ENCODE data around the gene CALHM1.

CALHM1 gene

DNA sequence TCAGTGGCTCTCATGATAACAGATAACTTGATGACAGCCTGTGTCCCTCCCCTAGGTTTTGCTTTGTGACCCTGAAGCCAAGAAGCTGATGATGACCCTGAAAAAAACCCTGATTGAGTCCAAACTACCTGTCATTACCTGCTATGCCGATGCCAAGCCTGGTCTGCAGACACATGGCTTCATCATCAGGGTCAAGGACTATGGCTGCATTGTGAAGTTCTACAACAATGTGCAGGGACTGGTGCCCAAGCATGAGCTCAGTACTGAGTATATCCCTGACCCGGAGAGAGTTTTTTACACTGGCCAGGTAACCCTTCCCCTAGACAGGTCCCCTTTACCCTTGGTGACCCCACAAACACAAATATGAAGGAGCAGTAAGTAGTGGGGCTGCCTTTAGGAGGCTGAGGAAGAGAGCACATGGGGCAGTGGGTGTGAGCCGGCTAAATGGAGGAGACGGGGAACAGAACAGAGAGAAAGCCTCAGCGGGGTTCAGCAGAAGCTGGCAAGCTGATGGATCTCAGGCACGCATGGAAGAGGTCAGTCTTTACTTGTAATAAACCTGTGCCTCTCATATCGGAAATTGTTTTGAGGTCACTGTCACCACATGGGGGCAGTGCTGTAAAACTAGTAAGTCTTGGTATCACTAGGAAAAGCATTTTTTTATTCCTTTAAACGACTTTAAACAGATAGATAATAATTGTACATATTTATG lies 42.1 kb downstream of the CALHM1 start:
- TF ChIP-seq, protein P1, sequence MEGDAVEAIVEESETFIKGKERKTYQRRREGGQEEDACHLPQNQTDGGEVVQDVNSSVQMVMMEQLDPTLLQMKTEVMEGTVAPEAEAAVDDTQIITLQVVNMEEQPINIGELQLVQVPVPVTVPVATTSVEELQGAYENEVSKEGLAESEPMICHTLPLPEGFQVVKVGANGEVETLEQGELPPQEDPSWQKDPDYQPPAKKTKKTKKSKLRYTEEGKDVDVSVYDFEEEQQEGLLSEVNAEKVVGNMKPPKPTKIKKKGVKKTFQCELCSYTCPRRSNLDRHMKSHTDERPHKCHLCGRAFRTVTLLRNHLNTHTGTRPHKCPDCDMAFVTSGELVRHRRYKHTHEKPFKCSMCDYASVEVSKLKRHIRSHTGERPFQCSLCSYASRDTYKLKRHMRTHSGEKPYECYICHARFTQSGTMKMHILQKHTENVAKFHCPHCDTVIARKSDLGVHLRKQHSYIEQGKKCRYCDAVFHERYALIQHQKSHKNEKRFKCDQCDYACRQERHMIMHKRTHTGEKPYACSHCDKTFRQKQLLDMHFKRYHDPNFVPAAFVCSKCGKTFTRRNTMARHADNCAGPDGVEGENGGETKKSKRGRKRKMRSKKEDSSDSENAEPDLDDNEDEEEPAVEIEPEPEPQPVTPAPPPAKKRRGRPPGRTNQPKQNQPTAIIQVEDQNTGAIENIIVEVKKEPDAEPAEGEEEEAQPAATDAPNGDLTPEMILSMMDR (IDR thresholded peaks at IDR 0.05; ENCODE audit: borderline replicate concordance, extremely low read depth, low read length, poor library complexity, severe bottlenecking): peak; percentile 73
- no peak for TF ChIP-seq EZH2 (IDR thresholded peaks at IDR 0.05; ENCODE audit: borderline replicate concordance, low read depth, low read length, severe bottlenecking)
- Histone ChIP-seq H3K9me3 (ENCODE audit: insufficient read depth, low read length, severe bottlenecking) (no peaks in the 10 kb centered on the region), H3K27me3 (ENCODE audit: insufficient read depth, low read length, poor library complexity) (no peaks in the 10 kb centered on the region), H3K9ac (ENCODE audit: low read depth, low read length) (no peak overlapping the region), H3K27ac (ENCODE audit: low read length) (no peak overlapping the region), H4K20me1 (ENCODE audit: insufficient read depth, low read length) (peaks cover 9% of the 10 kb centered on the region), H2AFZ (ENCODE audit: low read depth, low read length) (no peak overlapping the region), H3K4me1 (ENCODE audit: insufficient read depth, low read length) (no peaks in the 10 kb centered on the region), H3K4me2 (ENCODE audit: insufficient read depth, low read length) (no peak overlapping the region), H3K4me3 (ENCODE audit: low read depth in 1 of 2, low read length in 2 of 2) (no peak overlapping the region), H3K36me3 (ENCODE audit: insufficient read depth, low read length) (peaks cover 97% of the 10 kb centered on the region), H3K79me2 (ENCODE audit: insufficient read depth, low read length) (no peaks in the 10 kb centered on the region)
- ATAC-seq (ENCODE audit: insufficient read depth, low read depth) (peak; percentile 74), DNase-seq (peak; percentile 58)

- no peak for DNase-seq
- no peak for ATAC-seq (ENCODE audit: insufficient read depth, low read depth)
- Histone ChIP-seq H3K27ac (ENCODE audit: low read length) (no peak overlapping the region), H3K79me2 (ENCODE audit: insufficient read depth, low read length) (no peaks in the 10 kb centered on the region), H3K4me3 (ENCODE audit: low read depth in 1 of 2, low read length in 2 of 2) (no peak overlapping the region), H3K4me1 (ENCODE audit: insufficient read depth, low read length) (no peaks in the 10 kb centered on the region), H3K9ac (ENCODE audit: low read depth, low read length) (no peak overlapping the region), H3K27me3 (ENCODE audit: insufficient read depth, low read length, poor library complexity) (no peaks in the 10 kb centered on the region), H3K9me3 (ENCODE audit: insufficient read depth, low read length, severe bottlenecking) (no peaks in the 10 kb centered on the region), H4K20me1 (ENCODE audit: insufficient read depth, low read length) (peaks cover 9% of the 10 kb centered on the region), H3K36me3 (ENCODE audit: insufficient read depth, low read length) (peaks cover 97% of the 10 kb centered on the region), H3K4me2 (ENCODE audit: insufficient read depth, low read length) (no peak overlapping the region), H2AFZ (ENCODE audit: low read depth, low read length) (no peak overlapping the region)
- TF ChIP-seq EZH2 (IDR thresholded peaks at IDR 0.05; ENCODE audit: borderline replicate concordance, low read depth, low read length, severe bottlenecking): no peak
Observed at GRCh38 chr10:103415581-103415980, 43.1 kb downstream of the CALHM1 start.

DNA sequence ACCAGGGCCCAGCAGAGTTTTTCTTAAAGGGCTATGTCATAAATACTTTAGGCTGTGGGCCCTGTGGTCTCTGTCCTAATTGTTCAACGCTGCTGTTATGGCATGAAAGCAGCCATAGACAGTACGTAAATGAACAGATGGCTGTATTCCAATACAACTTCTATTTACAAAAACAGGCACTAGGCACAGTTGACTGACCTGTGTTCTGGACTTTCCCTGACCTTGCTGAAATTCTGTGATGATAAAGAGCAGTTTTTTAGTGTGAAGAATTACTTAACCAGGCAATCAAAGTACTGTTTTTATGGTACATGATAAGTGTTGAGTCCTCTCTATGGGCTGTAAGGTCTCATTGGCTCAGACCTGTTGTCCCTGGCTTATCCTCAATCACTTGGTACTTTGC lies 45.1 kb downstream of the CALHM1 start:
- Histone ChIP-seq H3K27me3 (ENCODE audit: insufficient read depth, low read length, poor library complexity) (no peaks in the 10 kb centered on the region), H3K9ac (ENCODE audit: low read depth, low read length) (no peak overlapping the region), H3K27ac (ENCODE audit: low read length) (no peak overlapping the region), H3K4me3 (ENCODE audit: low read depth in 1 of 2, low read length in 2 of 2) (no peak overlapping the region), H3K4me2 (ENCODE audit: insufficient read depth, low read length) (no peak overlapping the region), H3K9me3 (ENCODE audit: insufficient read depth, low read length, severe bottlenecking) (no peaks in the 10 kb centered on the region), H3K36me3 (ENCODE audit: insufficient read depth, low read length) (peaks cover 98% of the 10 kb centered on the region), H3K79me2 (ENCODE audit: insufficient read depth, low read length) (no peaks in the 10 kb centered on the region), H4K20me1 (ENCODE audit: insufficient read depth, low read length) (peaks cover 8% of the 10 kb centered on the region), H3K4me1 (ENCODE audit: insufficient read depth, low read length) (no peaks in the 10 kb centered on the region), H2AFZ (ENCODE audit: low read depth, low read length) (no peak overlapping the region)
- DNase-seq (no peak), ATAC-seq (ENCODE audit: insufficient read depth, low read depth) (no peak)
- TF ChIP-seq, protein P1 (IDR thresholded peaks at IDR 0.05; ENCODE audit: borderline replicate concordance, extremely low read depth, low read length, poor library complexity, severe bottlenecking): no peak
- TF ChIP-seq EZH2 (IDR thresholded peaks at IDR 0.05; ENCODE audit: borderline replicate concordance, low read depth, low read length, severe bottlenecking): no peak

Data from DND-41 (cell line).